GM18499 (cell line): ENCODE measurements around the gene AKAP6.
"Not testable (repeated sequence)": the region's sequence is repeated elsewhere in the genome, so short reads cannot be mapped to it uniquely, and the experiment has no call there.

Source experiments
- ATAC-seq: cut with Tn5 transposase; IDR thresholded peaks from one replicate; pipeline ENCODE4 v1.9.1; 2021; ENCODE audit warnings: moderate number of reproducible peaks; ENCODE audit not compliant: insufficient read depth, unreplicated experiment

AKAP6 gene

DNA sequence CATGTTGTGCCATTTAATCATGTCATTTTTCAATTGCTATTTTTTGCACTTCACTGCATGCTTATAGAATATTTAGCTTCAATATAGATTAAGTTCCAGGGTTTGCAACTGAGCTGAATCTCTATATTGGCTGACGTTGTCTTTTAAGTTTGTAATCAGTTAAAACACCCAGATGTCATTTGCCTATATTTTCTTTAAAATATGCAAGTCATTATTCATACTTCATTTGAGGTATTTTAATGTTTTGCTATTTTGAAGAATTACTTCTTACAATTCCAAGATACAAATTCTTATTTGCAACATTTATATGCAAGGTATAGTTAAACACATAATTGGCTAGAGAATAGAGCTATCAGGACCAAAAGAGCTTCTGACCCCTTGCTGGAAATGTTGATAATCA lies 434.6 kb downstream of the AKAP6 start:
- ATAC-seq = no peak

DNA sequence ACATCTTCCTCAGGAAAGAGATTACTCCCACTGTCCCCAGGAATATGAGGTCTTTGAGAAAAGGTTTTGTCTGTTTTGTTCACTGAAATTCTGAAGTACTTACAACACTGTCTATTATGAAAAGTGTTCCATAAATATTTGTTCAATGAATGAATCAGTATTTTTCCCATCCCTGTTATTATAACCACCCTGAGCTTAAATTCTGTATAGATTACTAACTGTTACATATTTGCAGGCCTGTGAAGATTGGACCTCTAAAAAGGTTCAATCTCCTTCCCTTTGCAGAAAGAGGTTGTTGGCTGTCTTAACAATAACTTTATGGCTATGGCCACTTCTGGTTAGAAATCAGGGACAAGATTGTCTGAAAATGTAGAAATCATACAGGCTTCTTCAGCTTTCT lies 435.0 kb downstream of the AKAP6 start:
- no peak for ATAC-seq

DNA sequence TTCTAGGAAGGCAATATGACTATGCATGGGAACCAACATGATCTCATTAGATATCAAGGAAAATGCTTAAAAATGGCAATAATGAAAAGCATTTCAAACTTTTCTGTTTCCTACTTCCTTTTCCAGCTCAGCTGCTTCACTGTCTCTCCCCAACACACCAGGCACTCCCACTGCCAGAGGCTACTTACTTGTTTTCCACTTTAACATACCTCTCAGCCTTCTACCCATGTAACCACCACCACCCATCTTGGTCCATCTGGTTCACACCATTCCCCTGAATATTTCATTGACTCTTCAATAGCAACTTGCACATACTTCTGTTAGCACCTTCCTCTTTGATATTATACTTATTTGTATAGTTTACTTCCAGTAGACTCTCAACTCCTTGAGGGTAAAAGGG lies 441.3 kb downstream of the AKAP6 start:
- no peak for ATAC-seq

DNA sequence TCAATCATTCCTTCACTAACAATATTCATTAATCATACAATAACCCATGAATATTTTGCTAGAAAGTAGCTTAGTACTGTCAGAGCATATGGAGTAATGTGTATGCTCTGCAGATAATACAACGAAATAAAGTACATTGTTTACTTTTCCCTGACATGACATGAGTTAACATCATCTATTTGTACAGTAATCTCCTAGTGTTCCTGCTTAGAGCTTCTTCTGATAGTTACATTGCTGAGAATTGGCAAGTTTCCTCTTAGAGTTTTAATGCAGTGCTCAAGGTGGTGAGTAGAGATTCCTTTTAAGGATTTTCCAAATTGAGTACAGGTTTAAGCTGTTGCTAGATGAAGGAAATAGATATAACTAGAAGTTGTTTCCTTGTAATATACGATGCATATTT lies 445.1 kb downstream of the AKAP6 start:
- no peak for ATAC-seq

DNA sequence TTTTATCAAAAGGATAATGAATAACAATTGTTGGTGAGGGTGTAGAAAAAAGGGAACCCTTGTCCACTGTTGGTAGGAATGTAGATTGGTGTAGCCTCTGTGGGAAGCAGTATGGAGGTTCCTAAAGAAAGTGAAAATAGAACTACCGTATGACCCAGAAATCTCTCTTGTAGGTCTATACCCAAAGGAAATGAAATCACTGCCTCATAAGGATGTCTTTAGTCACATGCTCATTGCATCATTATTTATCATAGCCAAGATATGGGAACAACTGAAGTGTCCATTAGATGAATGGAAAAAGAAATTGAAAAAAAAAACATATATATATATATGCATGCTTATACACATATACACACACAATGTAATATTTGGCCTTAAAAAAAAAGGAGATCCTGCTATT lies 450.7 kb downstream of the AKAP6 start:
- ATAC-seq = no peak

DNA sequence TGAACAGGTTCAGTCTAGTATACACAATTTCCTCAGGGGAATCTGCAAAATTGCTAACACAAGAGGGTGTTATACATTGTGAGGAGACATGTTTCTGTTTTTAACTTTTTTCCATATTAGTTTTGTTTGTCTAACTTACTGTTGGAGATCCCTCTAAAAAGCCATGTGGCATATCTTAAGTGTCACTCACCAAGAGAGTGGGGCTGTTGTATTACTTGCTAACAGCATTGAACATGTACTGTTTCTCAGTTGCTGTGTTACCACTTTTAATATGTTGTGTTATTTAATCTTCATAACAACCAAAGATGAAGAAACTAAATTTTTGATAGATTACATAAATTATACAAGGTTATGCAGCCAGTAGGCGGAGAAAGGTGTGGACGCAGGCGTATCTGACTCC lies 455.3 kb downstream of the AKAP6 start:
- ATAC-seq = no peak

DNA sequence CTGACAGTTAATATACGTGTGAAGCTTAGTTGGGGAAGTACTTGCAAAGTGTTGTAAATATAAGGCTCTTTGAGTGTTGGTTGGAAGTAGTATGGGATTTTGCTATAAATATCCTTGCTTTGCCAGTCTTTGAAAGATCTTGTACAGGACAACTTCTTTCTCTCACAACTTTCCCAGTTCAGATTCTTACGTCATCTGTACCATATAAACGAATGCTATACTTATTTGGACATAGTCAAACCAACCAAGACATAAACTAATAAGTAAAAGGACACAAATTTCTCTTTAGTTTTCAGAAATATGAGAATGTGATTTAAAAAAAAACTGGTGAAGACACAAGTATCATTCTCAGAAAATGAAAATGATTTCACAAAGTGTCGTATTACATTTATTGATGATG lies 456.5 kb downstream of the AKAP6 start:
- ATAC-seq = no peak

DNA sequence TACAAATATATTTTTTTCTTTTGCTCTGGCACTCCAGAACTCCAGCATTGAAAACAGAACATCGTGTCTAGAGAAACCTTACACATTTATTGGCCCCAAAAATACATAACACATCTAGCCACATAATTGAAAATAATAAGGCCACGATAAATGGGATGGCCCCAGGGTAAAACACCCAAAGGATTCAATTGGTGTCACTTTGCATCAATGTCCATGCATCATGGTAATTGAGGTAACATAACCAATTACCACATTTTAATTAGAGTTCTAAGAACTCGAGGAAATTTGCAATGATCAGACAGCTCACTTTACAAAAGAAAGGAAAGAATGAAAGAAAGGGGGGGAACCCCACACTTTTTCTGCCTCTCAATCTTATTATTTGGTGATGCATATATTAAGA lies 457.8 kb downstream of the AKAP6 start:
- ATAC-seq = no peak

DNA sequence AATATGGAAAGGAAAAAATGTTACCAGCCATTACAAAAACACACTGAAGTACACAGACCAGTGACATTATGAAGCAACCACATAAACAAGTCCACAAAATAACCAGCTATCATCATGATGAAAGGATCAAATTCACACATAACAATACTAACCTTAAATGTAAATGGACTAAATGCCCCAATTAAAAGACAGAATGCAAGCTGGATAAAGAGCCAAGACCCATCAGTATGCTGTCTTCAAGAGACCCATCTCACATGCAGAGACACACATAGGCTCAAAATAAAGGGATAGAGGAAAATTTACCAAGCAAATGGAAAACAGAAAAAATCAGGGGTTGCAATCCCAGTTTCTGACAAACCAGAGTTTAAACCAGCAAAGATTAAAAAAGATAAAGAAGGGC lies 463.9 kb downstream of the AKAP6 start:
- ATAC-seq = not testable (repeated sequence)

DNA sequence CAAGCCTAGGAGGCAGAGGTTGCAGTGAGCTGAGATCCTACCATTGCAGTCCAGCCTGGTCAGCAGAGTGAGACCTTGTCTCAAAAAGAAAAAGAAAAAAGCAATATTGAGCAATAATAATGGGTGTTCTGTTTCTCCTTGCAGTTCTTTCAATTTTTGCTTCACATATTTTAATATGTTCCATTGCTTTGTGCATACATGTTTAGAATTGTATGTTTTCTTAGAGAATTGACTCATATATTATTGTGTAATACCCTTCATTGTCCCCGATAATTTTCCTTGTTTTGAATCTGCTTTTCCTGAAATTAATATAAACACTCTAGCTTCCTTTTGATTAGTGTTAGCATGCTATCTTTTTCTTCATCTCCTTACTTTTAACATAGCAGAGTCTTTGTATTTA lies 471.2 kb downstream of the AKAP6 start:
- ATAC-seq = no peak

DNA sequence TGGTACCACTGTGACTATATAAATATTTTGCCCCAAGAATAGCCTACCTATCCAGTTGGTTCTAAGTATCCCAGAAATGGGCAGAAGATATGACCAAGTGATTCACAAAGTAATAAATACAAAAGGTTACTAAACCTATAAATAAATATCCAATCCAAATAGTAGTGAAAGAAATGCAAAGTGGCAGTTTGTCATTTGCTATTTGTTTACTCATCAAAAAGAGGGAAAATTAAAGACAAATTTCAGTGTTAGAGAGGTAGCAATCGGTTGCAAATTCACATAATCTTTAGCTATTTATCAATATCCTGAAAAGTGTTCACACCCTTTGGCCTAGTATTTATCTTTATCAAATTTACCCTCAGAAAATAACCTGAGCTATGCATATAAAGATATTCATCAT lies 473.2 kb downstream of the AKAP6 start:
- ATAC-seq = no peak

DNA sequence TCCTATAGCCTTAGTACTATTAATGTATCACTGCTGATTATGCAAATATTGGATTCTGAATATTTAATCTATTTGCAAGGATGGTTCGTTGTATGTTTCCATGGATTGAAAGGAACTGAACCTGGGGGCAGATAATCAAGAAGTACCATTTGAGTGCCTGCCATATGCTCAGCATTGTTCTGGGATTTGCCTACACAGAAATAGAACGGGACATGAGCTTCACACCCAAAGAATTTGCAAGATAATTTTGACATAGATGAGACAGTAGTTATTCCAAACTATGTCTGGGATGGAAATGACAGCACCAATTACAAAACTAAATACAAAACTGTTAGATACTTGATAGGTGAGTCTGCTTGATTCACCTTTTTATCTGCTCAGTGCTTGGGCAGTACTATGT lies 476.9 kb downstream of the AKAP6 start:
- no peak for ATAC-seq

DNA sequence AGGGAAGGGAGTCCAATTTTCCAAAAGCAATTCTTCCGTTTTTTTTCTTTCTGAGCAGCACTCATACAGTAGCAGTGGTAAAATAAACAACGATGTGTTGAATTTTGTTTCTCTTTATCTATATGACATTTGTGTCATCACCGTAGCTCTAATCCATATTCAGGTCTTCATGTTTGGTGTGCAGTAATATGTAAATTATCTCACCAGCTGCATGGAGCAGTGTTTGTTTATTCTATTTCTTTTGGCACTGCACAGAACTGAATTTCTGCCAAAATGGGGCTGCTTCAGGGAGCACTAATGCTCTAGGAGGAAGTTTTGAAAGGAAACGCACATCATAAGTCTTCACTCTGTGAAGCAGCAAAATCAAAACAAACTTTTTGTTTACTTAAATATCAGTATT lies 479.5 kb downstream of the AKAP6 start:
- no peak for ATAC-seq

DNA sequence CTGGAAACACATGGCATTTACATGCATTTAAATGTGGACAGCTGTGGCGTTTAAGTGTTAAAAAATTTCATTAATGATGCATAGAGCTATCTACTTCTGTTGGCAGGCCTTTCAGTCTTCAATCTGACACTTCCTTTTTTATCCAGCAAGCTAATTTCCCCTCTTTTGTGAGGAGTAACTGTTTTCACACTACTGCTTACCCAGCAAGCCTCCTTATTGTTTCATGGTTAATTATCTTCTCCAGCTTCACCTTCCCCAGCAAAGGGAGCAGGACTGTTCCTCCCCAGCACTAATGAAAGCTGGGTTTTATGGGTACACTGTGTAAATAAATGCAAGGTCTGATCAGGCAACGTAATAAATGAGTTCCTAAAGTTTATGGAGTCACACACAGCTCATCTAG lies 480.2 kb downstream of the AKAP6 start:
- ATAC-seq = no peak

DNA sequence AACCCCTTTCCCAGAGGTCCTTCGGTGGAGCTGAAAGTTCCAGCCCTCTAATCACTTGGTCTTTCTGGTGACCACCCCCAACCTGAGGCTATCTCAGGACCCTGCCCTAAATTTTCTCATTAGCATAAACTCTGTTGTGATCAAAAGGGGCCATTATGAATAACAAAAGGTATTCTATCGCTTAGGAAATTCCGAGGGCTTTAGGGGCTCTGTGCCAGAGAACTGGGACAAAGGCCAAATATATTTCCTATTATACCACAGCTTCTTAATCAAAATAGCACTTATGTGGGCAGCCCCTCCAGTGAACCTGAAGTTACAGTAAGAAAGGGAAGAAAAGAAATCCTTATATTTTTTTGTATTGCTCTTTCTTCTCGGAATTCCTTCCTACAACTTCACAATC lies 484.3 kb downstream of the AKAP6 start:
- ATAC-seq = no peak

DNA sequence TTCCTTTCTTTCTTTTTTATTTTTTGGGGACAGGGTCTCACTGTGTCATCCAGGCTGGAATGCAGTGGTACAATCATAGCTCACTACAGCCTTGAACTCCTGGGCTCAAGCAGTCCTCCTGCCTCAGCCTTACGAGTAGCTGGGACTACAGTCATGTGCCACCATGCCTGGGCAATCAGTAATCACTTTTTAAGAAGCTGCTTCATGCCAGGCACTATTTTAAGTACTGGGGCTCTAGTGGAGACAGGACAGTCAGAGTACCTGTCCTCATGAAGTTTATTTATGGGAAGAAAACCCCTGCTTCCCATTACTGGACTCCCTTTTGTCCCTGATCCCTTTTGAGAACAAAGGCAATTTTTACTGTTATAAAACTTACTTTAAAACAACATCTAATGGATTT lies 485.6 kb downstream of the AKAP6 start:
- no peak for ATAC-seq

DNA sequence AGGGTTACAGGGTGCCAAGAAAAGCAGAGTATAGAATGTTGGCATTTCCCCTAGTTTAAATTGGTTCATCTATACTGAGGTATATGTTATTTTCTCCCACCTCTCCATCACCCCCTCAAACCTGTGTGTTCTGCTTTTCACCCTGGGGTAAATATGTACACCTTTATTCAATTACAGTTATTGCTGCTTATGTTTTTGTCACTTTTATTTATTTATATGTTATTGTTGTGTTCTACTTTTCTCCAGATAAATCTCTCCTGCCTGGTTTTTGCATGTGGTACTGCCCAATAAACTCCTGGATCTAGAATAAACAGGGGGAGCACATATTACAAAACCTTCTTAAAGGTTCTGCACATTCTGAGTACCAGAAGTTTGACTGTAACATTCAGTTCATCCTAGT lies 487.5 kb downstream of the AKAP6 start:
- no peak for ATAC-seq

DNA sequence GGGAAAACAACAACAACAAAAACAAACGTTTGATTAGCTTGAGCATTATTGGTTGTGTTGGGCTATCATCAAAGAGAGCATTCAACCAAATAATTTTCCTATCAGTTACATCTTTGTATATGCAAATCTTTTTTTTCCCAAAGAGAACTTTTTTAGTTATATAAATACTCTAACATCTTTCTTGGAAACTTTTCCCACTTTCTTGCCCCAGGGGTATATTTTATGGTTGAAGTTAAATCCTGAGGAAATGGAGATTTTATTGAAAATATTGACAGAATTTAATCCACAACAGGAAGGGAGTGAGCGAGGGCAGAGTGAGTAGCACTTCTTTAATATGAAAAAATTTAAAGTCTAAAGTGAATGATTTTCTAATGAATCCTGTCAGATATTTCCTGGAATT lies 488.7 kb downstream of the AKAP6 start:
- no peak for ATAC-seq

DNA sequence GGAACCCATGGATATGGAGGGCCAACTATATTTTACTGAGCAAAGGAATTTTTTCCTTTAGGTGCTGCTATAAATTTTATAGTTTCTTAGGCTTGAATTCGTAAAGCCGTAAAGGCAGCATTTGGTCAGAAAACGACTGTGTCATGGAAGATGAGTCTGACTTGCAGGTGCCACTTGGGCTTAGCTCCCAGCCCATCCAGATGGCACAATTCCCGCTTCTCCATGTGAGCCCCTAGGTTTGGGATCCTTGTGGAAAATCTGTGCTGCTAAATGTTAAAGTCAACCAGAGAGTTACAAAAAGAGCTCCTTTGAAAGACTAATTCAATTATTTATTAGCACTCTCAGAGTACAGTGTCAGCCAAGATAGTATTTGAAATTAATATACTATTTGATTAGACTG lies 489.5 kb downstream of the AKAP6 start:
- ATAC-seq = no peak

DNA sequence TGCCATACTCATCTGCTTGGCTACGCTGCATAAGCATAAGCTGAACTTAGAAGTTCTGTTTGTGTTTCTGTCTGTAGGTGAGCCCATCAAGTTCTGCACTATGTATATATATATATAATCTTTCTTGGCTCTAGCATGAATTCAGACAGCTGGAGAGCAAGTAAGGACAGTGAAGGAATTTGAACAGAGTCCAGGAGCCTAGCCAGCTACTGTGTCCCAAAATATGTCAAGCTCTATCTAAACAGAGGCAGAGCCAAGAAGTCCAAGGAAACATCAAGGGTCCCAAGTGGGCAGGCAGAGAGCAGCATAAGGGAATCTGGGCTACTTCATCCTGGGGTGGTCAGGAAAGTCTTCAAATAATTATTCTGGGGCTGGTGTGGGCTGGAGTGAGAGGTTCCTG lies 491.1 kb downstream of the AKAP6 start:
- ATAC-seq = no peak

DNA sequence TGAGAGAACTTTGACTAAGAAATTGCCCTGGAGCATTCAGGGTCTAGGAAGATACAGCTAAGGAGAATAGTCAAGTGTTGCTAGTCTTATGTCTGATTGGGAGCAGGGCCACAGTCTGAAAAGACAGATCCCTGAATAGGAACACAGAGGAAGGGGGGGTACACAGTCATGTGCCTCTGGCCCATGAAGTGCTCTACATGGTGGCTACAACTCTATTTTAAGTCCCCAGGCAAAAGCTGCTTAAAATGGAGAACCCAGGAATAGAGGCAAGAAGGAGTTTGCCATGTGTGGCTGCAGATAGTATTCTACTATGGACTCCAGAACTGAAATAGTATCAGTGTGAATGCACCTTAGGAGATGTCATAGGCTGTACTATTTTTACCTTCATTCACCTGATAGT lies 491.6 kb downstream of the AKAP6 start:
- no peak for ATAC-seq

DNA sequence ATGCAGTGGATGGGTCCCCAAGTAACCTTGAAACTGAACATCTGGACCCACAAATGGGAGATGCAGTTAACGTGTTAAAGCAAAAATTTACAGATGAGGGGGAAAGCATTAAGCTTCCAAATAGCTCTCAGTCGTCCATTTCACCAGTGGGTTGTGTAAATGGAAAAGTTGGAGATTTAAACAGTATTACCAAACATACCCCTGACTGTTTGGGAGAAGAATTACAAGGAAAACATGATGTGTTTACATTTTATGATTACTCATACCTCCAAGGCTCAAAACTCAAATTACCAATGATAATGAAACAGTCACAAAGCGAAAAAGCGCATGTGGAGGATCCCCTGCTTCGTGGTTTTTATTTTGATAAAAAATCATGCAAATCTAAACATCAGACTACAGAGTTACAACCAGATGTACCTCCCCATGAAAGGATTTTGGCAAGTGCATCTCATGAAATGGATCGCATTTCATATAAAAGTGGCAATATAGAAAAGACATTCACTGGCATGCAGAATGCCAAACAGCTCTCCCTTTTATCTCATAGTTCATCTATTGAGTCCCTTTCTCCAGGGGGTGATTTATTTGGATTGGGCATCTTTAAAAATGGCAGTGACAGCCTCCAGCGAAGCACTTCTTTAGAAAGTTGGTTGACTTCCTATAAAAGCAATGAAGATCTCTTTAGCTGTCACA lies 493.0 kb downstream of the AKAP6 start:
- ATAC-seq = no peak

DNA sequence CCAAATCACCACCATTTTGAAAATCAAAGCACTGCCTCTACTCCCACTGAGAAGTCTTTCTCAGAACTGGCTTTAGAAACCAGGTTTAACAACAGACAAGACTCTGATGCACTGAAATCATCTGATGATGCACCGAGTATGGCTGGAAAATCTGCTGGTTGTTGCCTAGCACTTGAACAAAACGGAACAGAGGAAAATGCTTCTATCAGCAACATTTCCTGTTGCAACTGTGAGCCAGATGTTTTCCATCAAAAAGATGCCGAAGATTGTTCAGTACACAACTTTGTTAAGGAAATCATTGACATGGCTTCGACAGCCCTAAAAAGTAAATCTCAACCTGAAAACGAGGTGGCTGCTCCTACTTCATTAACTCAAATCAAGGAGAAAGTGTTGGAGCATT lies 494.6 kb downstream of the AKAP6 start:
- no peak for ATAC-seq
